SH-SY5Y (cell line): ENCODE measurements around the gene EXD3.

Source experiments
- GATA2 ChIP-seq: IDR thresholded peaks from 2 replicates; pipeline ENCODE4 v1.6.1; 2011; ENCODE audit warnings: mild to moderate bottlenecking, low read depth, low read length
- GATA3 ChIP-seq: IDR thresholded peaks from 2 replicates; pipeline ENCODE4 v1.6.1; 2011; ENCODE audit warnings: low read depth, mild to moderate bottlenecking, low read length, moderate library complexity

DNA sequence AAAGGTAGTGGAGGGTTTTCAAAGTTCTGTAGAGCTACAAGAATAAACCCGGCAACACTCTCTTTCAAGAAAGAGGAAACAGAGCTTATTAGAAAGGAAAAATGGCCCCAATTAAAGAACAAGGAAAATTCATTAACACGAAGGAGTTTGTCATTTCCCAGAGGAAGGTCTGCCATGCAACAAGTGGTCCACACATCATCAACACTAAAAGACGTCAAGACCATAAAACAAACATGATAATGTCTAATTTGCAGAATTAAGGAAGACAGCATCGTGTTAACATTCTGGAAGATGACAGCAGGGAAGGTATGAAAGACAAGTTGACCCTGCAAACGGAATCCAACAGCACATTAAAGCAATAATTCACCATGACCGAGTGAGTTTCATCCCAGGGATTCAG is 92.3 kb downstream of the EXD3 start:
- no peak for TF ChIP-seq GATA2
- TF ChIP-seq GATA3: no peak
